Cardiac fibroblast (primary cell): Measurements from ENCODE around the gene SLC37A1.

Experiments used
- DNase-seq, 2 donors: peaks; one replicate each; pipeline versions ENCODE4 v3.0.0 to v3.0.0-alpha.2; 2010; ENCODE audit warnings: low read depth in 2 of 2
- H3K4me3 ChIP-seq, 2 donors: replicated peaks in 1 of 2; 1 replicate in 1 of 2; 2 replicates in 1 of 2; pipeline ENCODE4 v1.5.1; 2011; ENCODE audit warnings: low read depth in 2 of 2, low read length in 2 of 2, mild to moderate bottlenecking in 2 of 2, moderate library complexity in 1 of 2
- CTCF ChIP-seq: IDR thresholded peaks from one replicate; pipeline ENCODE4 v1.5.1; 2011; ENCODE audit warnings: low read depth, mild to moderate bottlenecking, low read length, inconsistent platforms

SLC37A1 gene

GRCh38 chr21:42521384-42521783, 7.7 kb downstream of the SLC37A1 start:
- no peak for DNase-seq
- TF ChIP-seq CTCF: no peak
- H3K4me3 ChIP-seq: no peak overlapping the region

- no peak for TF ChIP-seq CTCF
- no peak overlapping the region for H3K4me3 ChIP-seq
- DNase-seq: no peak
Measured at GRCh38 chr21:42521805-42522204, 8.2 kb downstream of the SLC37A1 start.

GRCh38 chr21:42522271-42522670, 8.6 kb downstream of the SLC37A1 start:
- TF ChIP-seq CTCF: no peak
- H3K4me3 ChIP-seq: no peak overlapping the region
- no peak for DNase-seq

GRCh38 chr21:42522771-42523170, 9.1 kb downstream of the SLC37A1 start:
- no peak overlapping the region for H3K4me3 ChIP-seq
- no peak for TF ChIP-seq CTCF
- DNase-seq: no peak

GRCh38 chr21:42523211-42523610, 9.6 kb downstream of the SLC37A1 start:
- no peak for TF ChIP-seq CTCF
- no peak for DNase-seq

GRCh38 chr21:42523941-42524340, 10.3 kb downstream of the SLC37A1 start:
- no peak for TF ChIP-seq CTCF
- no peak overlapping the region for H3K4me3 ChIP-seq
- DNase-seq: no peak

More at GRCh38 chr21:42523211-42523610, 9.6 kb downstream of the SLC37A1 start:
- H3K4me3 ChIP-seq: no peak overlapping the region

- TF ChIP-seq CTCF: no peak
- DNase-seq: peak; percentile 26 to 60
- peak overlapping the region in 1 of 2 donors; percentile 21 for H3K4me3 ChIP-seq
Measured at GRCh38 chr21:42524341-42525028, 10.8 kb downstream of the SLC37A1 start.
